ENCODE results near the gene SLC9A2.

Gene SLC9A2

DNA sequence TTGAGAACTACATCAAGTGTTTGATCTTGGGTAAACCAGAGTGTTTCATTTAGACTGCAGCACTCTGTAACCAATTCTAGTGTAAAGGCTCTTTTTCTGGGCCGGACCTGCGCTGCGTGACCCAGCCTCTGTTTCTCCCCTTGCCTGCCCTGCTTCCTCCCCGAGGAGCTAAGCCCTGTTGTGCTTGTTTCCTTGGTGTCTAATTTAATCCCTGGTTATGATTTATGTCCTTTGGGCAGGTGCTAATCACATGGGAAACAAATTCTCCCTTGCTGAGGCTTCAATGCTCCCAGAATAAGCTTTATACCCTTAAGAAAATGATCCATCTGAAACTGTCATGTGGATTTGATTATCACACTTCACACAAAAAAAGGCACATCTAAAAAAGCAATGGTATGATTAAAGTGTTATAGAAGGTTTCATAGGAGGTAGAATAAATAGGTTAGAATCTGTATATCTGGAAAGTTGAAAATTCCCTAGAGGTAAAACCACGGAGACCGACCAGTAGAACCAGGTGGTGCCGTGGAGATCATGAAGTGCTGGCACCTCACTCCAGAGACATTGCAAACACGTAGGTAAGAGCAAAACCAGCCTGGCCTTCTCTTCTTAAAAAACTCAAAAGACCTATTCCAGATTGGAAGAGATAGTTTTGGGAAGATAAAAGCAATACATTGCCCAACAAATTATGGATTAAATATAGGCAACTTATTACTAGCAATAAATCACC is 31.0 kb upstream of the SLC9A2 start:
- DNase-seq (ENCODE audit: low read depth), result no peak
- TF ChIP-seq, protein P1, sequence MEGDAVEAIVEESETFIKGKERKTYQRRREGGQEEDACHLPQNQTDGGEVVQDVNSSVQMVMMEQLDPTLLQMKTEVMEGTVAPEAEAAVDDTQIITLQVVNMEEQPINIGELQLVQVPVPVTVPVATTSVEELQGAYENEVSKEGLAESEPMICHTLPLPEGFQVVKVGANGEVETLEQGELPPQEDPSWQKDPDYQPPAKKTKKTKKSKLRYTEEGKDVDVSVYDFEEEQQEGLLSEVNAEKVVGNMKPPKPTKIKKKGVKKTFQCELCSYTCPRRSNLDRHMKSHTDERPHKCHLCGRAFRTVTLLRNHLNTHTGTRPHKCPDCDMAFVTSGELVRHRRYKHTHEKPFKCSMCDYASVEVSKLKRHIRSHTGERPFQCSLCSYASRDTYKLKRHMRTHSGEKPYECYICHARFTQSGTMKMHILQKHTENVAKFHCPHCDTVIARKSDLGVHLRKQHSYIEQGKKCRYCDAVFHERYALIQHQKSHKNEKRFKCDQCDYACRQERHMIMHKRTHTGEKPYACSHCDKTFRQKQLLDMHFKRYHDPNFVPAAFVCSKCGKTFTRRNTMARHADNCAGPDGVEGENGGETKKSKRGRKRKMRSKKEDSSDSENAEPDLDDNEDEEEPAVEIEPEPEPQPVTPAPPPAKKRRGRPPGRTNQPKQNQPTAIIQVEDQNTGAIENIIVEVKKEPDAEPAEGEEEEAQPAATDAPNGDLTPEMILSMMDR (IDR thresholded peaks at IDR 0.05; ENCODE audit: low read length, missing control alignments), result no peak
- H3K4me3 ChIP-seq (replicated peaks; ENCODE audit: low read depth, low read length), result no peak overlapping the region

DNA sequence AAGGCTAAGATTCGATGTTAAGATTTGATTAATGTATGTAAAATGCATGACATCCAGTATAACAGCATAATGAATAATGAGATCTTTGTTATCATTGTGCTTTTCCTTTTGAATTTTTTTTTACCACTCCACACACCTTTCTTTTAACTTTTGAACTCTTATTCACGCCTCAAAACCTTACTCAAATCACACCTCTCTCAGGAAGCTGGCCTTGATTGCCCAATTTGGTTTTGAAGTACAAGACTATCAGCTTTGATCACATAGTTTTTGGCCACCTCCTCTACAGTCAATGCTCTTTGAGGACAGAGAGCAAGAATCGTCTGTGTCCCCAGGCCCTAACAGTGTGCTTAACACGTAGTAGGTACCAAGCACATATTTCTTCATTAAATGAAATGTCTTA is 29.9 kb upstream of the SLC9A2 start:
- TF ChIP-seq, protein P1 (IDR thresholded peaks at IDR 0.05; ENCODE audit: low read length, missing control alignments), result no peak
- H3K4me3 ChIP-seq (replicated peaks; ENCODE audit: low read depth, low read length), result no peak overlapping the region
- no peak for DNase-seq (ENCODE audit: low read depth)

DNA sequence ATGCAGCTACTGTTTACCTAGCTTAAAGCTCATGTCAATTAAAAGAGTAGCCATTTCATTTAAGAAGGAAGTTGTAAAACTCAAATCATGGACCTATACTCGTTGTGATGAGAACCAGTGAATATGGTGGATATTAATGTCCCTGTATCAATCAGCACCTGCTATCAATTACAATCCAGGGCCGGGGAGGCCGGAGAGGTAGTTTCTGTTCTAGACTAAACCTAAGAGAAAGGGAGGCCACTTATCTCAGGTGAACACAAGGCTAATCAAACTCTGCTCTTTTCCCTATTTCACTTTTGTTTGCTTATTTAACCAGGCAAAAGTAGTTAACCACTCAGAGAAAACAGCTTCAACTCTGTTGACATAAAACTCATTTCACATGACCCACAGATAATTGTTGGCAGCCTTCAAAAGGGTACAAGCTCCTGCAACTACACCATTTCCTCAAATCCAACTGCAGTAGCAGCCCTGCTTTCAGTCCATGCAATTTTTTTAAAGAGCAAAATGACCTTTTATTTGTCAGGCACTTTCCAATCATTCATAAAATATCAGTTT is 27.8 kb upstream of the SLC9A2 start:
- no peak for DNase-seq (ENCODE audit: low read depth)
- no peak overlapping the region for H3K4me3 ChIP-seq (replicated peaks; ENCODE audit: low read depth, low read length)
- TF ChIP-seq, protein P1 (IDR thresholded peaks at IDR 0.05; ENCODE audit: low read length, missing control alignments), result no peak

DNA sequence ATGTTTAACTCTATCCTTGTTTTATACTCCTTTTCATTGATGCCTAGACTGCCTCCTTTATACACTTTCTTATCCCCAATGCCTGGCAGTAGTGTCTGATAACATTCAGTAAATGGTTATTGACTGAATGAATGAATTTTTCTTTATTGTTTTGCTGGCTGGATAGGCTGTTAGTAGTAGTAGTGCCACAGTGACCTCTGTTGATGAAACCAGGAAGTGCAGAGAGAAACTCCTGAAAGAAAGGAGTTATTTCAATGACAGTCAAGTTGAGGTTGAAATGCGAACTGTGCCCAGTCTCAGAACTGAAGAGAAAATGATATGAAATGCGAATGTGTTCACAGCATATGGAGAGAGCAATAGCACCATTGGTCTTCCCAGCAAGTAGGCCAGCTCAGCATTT is 26.8 kb upstream of the SLC9A2 start:
- TF ChIP-seq, protein P1 (IDR thresholded peaks at IDR 0.05; ENCODE audit: low read length, missing control alignments), result peak; percentile 74
- DNase-seq (ENCODE audit: low read depth), result peak; percentile 48
- H3K4me3 ChIP-seq (replicated peaks; ENCODE audit: low read depth, low read length), result no peak overlapping the region

DNA sequence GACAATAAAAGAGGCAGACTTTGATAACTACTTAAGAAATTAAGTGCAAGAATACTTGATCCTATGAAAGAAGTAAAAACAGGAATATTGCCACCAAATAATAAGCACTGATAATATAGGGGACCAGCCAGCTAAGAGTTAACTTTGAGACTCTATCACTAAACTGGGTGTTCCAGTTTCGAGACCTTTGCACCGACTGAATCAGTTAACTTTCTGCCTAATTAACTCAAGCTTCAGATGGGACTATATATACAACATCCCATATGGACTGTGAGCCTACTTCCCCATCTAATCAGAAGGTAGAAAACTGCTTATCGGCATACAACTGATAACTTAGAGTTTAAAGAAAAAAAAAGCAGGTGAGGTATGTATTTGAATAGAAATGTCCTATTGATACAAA is 25.8 kb upstream of the SLC9A2 start:
- TF ChIP-seq, protein P1 (IDR thresholded peaks at IDR 0.05; ENCODE audit: low read length, missing control alignments), result no peak
- no peak overlapping the region for H3K4me3 ChIP-seq (replicated peaks; ENCODE audit: low read depth, low read length)
- DNase-seq (ENCODE audit: low read depth), result no peak

DNA sequence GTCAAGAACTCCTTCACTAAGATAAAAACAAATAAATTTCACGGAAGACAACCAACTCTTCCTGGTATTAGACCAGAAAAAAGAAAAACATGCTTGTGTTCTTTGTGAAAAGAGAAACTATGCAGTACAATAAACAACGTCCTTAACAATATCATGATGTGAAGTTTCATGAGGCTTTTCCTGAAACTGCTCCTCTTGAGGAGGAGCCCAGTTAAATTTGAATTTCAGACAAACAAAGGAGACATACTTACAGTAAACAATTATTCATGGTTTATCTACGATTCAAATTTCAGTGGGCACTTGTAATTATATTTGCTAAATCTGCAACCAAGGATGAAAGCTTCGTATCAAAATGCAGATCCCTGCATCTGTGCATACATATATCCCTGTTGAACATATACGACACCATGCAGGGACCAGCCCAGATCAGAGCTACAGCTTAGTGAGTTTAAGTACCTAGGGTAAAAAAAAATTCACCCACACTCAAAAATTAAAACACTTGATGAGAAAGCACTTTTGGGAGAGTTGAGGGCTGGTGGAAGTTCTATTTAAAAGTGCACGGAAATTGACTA is 24.8 kb upstream of the SLC9A2 start:
- DNase-seq (ENCODE audit: low read depth), result no peak
- TF ChIP-seq, protein P1 (IDR thresholded peaks at IDR 0.05; ENCODE audit: low read length, missing control alignments), result no peak
- no peak overlapping the region for H3K4me3 ChIP-seq (replicated peaks; ENCODE audit: low read depth, low read length)

All from fibroblast of pulmonary artery (primary cell).